ENCODE data around the gene AGBL5. TPM values are rescaled to one million over a fixed set of nuclear protein-coding genes. Genes with fewer than 3 reads are reported as not detected.

The AGBL5 gene
- total and polyA plus RNA-seq, 9 of the 15 experiments (the other 6 are each of a cell fraction or from before 2014, with no cell fraction given), result 3.3 to 52.7 (median 26.2) TPM

DNA sequence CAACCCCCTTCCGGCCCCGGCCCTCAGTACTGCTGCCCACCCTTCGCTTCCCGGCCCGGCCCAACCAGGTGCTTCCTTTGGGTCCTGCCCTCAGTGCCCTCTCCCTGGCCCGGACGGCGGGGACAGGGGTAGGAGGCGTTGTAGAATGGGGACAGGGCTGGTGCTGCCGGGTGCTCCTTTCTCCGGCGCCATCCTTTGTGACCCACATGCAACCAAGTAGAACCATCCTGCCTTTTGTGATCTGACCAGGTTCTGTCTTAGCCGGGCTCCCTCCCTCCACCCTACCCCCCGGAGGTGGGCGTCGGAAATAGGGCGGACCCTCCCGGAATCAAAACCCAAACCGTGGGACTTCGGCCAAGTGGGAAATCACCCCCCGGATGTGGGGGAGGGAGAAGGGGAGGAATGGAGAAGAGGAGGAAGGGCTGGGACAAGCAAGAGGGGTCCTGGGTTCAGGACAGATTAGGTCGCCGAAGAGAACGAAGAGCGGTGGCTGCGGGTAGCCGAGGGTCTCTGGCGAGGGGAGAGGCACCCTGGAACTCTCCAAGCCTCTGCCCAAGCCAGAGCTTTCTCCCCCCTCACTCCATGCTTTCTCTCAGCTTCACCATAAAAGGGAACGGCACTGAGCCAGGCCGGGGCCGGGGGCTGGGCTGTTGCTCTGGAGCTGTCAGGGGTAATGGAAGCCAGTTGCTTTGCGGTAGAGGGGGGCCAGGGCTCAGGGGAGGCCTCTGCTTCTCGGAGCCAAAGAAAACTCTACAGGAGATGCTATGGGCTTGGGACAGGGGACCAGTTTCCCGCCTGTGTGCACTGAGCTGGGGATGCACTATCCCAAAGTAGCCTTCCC, 20.7 kb downstream of the AGBL5 start (continued):
- no peak for TF ChIP-seq ZNF124 (CRISPR knock-in tag; IDR thresholded peaks at IDR 0.05)
- TF ChIP-seq NFRKB (IDR thresholded peaks at IDR 0.05; ENCODE audit: low read depth), result 0 out of 2 replicates have a peak, but pooled peaks have one; percentile 31
- TF ChIP-seq, protein P1, sequence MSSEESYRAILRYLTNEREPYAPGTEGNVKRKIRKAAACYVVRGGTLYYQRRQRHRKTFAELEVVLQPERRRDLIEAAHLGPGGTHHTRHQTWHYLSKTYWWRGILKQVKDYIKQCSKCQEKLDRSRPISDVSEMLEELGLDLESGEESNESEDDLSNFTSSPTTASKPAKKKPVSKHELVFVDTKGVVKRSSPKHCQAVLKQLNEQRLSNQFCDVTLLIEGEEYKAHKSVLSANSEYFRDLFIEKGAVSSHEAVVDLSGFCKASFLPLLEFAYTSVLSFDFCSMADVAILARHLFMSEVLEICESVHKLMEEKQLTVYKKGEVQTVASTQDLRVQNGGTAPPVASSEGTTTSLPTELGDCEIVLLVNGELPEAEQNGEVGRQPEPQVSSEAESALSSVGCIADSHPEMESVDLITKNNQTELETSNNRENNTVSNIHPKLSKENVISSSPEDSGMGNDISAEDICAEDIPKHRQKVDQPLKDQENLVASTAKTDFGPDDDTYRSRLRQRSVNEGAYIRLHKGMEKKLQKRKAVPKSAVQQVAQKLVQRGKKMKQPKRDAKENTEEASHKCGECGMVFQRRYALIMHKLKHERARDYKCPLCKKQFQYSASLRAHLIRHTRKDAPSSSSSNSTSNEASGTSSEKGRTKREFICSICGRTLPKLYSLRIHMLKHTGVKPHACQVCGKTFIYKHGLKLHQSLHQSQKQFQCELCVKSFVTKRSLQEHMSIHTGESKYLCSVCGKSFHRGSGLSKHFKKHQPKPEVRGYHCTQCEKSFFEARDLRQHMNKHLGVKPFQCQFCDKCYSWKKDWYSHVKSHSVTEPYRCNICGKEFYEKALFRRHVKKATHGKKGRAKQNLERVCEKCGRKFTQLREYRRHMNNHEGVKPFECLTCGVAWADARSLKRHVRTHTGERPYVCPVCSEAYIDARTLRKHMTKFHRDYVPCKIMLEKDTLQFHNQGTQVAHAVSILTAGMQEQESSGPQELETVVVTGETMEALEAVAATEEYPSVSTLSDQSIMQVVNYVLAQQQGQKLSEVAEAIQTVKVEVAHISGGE (CRISPR knock-in tag; IDR thresholded peaks at IDR 0.05), result 0 out of 6 replicates have a peak, but pooled peaks of 1 of the 3 experiments have one; percentile 3
- TF ChIP-seq CBFA2T2 (conservative IDR thresholded peaks at IDR 0.05), result no peak
- TF ChIP-seq, protein P2, sequence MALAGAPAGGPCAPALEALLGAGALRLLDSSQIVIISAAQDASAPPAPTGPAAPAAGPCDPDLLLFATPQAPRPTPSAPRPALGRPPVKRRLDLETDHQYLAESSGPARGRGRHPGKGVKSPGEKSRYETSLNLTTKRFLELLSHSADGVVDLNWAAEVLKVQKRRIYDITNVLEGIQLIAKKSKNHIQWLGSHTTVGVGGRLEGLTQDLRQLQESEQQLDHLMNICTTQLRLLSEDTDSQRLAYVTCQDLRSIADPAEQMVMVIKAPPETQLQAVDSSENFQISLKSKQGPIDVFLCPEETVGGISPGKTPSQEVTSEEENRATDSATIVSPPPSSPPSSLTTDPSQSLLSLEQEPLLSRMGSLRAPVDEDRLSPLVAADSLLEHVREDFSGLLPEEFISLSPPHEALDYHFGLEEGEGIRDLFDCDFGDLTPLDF (CRISPR knock-in tag; IDR thresholded peaks at IDR 0.05), result peak; percentile 8; the same call in 1 of the 2 replicates
- no peak for TF ChIP-seq DDX20 (tag; IDR thresholded peaks at IDR 0.05; ENCODE audit: low read depth)
- TF ChIP-seq, protein P3, sequence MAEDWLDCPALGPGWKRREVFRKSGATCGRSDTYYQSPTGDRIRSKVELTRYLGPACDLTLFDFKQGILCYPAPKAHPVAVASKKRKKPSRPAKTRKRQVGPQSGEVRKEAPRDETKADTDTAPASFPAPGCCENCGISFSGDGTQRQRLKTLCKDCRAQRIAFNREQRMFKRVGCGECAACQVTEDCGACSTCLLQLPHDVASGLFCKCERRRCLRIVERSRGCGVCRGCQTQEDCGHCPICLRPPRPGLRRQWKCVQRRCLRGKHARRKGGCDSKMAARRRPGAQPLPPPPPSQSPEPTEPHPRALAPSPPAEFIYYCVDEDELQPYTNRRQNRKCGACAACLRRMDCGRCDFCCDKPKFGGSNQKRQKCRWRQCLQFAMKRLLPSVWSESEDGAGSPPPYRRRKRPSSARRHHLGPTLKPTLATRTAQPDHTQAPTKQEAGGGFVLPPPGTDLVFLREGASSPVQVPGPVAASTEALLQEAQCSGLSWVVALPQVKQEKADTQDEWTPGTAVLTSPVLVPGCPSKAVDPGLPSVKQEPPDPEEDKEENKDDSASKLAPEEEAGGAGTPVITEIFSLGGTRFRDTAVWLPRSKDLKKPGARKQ (CRISPR knock-in tag; IDR thresholded peaks at IDR 0.05), result no peak
- TF ChIP-seq ZNF57 (CRISPR knock-in tag; IDR thresholded peaks at IDR 0.05), result 0 out of 2 replicates have a peak, but pooled peaks have one; percentile 81
- TF ChIP-seq, protein P4, sequence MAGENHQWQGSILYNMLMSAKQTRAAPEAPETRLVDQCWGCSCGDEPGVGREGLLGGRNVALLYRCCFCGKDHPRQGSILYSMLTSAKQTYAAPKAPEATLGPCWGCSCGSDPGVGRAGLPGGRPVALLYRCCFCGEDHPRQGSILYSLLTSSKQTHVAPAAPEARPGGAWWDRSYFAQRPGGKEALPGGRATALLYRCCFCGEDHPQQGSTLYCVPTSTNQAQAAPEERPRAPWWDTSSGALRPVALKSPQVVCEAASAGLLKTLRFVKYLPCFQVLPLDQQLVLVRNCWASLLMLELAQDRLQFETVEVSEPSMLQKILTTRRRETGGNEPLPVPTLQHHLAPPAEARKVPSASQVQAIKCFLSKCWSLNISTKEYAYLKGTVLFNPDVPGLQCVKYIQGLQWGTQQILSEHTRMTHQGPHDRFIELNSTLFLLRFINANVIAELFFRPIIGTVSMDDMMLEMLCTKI (IDR thresholded peaks at IDR 0.05; ENCODE audit: partially characterized antibody), result no peak
- no peak for TF ChIP-seq SMAD2 (IDR thresholded peaks at IDR 0.05; ENCODE audit: low read depth, low read length)
- 0 out of 2 replicates have a peak, but pooled peaks have one; percentile 16 for TF ChIP-seq ZBTB17 (CRISPR knock-in tag; IDR thresholded peaks at IDR 0.05)
- no peak for TF ChIP-seq ZNF232 (CRISPR knock-in tag; IDR thresholded peaks at IDR 0.05)
- TF ChIP-seq BRF1 (IDR thresholded peaks at IDR 0.05; ENCODE audit: borderline replicate concordance, extremely low read depth, insufficient read length), result no peak
- TF ChIP-seq SMAD4 (CRISPR knock-in tag; conservative IDR thresholded peaks at IDR 0.05), result no peak; the same call in 1 of the 2 replicates
- no peak for TF ChIP-seq KDM4B (IDR thresholded peaks at IDR 0.05; ENCODE audit: borderline replicate concordance in 2 of 2, low read depth in 1 of 2)
- 0 out of 2 replicates have a peak, but pooled peaks have one; percentile 23 for TF ChIP-seq NR4A1 (CRISPR knock-in tag; IDR thresholded peaks at IDR 0.05)
- TF ChIP-seq NR4A1 (tag; IDR thresholded peaks at IDR 0.05), result no peak
